Stomach smooth muscle (tissue), 2 donors: ENCODE data around the gene PCP4.

ENCODE experiments used
- H3K27ac ChIP-seq: one replicate; pipeline ENCODE4 v1.7.0; 2013; ENCODE audit warnings: mild to moderate bottlenecking, low read length, inconsistent platforms
- H3K27me3 ChIP-seq, 2 donors: one replicate each; pipeline ENCODE4 v1.7.0; 2013; ENCODE audit warnings: low read length in 2 of 2; ENCODE audit not compliant: insufficient read depth in 2 of 2, control insufficient read depth in 1 of 2
- H3K36me3 ChIP-seq, 2 donors: one replicate each; pipeline ENCODE4 v1.7.0; 2013; ENCODE audit warnings: low read length in 2 of 2; ENCODE audit not compliant: control insufficient read depth in 2 of 2, insufficient read depth in 2 of 2
- H3K4me1 ChIP-seq: one replicate; pipeline ENCODE4 v1.7.0; 2013; ENCODE audit warnings: low read length; ENCODE audit not compliant: control insufficient read depth, insufficient read depth
- H3K4me3 ChIP-seq, 2 donors: one replicate each; pipeline ENCODE4 v1.7.0; 2013; ENCODE audit warnings: low read length in 2 of 2
- H3K9ac ChIP-seq, 2 donors: one replicate each; pipeline ENCODE4 v1.7.0; 2013; ENCODE audit warnings: low read length in 2 of 2, mild to moderate bottlenecking in 1 of 2
- H3K9me3 ChIP-seq, 2 donors: one replicate each; pipeline ENCODE4 v1.7.0; 2013; ENCODE audit warnings: low read length in 2 of 2; ENCODE audit not compliant: control insufficient read depth in 2 of 2
- donor health status: healthy.
- donor health status: Pancreatic carcinoma.

Gene PCP4

DNA sequence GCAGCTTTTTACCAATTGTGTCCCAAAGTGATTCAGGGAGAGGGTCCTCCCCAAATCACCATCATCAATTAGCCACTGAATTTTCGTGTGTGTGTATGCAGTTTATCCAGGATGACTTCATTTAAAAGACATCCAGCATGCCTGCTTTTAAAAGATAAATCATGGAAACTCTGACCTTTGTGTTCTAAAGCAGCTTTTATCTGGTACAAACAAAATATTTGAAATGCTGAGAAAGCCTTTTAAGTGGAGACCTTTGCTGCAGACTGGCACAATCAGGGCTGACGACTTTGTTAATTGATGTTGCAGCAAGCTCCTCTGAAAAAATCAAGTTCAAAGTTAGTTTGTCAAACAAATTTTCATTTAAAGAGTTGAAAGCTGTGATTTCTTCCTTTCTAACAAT is 104.7 kb downstream of the PCP4 start:
- Histone ChIP-seq H3K9me3 (no peaks in the 10 kb centered on the region), H3K4me1 (peaks cover 2% of the 10 kb centered on the region), H3K9ac (no peak overlapping the region), H3K36me3 (no peaks in the 10 kb centered on the region), H3K27me3 (peaks cover 0 to 3% of the 10 kb centered on the region in 2 donors), H3K4me3 (no peak overlapping the region), H3K27ac (no peak overlapping the region)

DNA sequence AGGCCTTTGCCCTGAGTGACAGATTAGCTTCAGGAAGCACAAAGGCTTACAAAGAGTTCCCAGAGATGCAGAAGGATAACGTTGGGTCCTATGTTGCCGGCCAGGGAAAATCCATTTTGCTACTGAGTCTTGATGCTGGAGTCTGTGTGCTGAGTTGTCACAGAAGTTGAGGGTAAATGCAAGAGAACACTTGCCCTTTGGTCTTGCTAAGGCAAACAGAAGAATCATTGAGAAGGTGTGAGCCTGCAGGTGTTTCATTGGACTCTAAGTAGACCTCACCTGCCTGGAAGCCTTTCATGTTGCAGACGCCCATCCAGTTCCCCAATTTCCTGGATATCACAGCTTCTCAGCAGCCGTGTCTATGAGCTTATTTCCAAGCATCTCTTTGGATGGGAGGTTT is 105.2 kb downstream of the PCP4 start:
- no peak overlapping the region for H3K9ac ChIP-seq
- H3K9me3 ChIP-seq, result no peaks in the 10 kb centered on the region
- H3K36me3 ChIP-seq, result no peaks in the 10 kb centered on the region
- H3K27ac ChIP-seq, result no peak overlapping the region
- H3K27me3 ChIP-seq, result peaks cover 0 to 3% of the 10 kb centered on the region in 2 donors
- H3K4me1 ChIP-seq, result peaks cover 2% of the 10 kb centered on the region
- H3K4me3 ChIP-seq, result no peak overlapping the region

DNA sequence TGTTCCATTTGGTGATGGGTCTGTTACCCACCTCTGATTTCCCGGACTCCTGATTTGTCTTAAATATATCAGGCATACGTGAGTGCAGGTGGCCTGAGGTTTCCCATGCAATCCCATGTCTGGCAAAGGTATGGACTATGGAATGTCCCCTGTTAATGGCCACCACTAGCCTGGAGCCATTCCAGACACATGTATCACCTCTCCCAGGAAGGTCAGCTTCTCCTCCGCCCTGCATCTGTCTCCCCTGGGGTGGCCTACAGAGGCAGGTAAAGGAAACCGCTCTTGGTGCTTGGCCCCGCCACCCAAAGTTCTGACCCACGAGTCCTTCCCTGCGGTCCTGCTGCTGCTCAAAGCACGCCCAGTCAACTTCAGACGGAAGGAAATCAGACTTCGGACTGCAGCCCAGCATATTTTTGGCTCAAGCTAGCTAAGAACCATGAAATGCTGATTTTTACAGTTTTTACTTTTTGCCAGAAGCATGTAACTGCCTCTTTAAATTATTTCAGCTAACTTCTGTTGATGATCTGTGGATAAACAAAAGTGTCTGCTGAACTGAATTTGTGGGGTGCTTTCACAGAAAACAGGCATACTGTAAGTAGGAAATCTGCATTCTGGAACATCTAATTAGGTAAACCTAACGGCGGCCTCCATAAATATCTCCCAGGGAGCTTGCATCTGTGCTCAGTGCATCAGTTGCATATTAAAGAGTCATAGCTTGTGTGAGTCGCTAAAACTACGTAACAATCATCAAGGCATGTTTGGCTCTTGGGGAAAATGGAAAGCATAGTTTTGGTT is 105.9 kb downstream of the PCP4 start:
- Histone ChIP-seq H3K27me3 (peaks cover 0 to 3% of the 10 kb centered on the region in 2 donors), H3K4me1 (peaks cover 2% of the 10 kb centered on the region), H3K36me3 (no peaks in the 10 kb centered on the region), H3K27ac (no peak overlapping the region), H3K4me3 (no peak overlapping the region), H3K9ac (no peak overlapping the region), H3K9me3 (no peaks in the 10 kb centered on the region)

DNA sequence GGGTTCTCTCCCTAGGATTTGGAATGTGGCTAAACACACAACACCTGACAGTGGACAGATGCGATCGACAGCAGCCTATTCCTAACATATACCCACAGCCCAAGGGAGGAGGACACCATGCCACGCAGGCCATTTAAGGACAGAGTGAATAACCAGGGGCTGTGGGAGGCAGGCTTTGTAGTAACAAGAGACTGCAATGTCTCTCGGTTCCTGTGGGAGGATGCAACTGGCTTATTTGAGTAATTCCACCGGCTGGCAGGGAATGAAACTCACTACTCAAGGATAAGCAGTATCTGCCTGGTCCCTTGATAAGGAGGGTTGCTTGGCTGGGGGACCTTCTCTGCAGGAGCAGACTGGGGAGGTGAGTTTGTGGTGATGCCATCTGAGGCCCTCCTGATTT is 109.6 kb downstream of the PCP4 start:
- H3K27me3 ChIP-seq, result peaks cover 0 to 3% of the 10 kb centered on the region in 2 donors
- H3K9ac ChIP-seq, result no peak overlapping the region
- H3K4me3 ChIP-seq, result no peak overlapping the region
- H3K4me1 ChIP-seq, result no peaks in the 10 kb centered on the region
- no peak overlapping the region for H3K27ac ChIP-seq
- H3K36me3 ChIP-seq, result no peaks in the 10 kb centered on the region
- no peaks in the 10 kb centered on the region for H3K9me3 ChIP-seq
